ENCODE data around the gene MPP7.

- TF ChIP-seq CTCF (IDR thresholded peaks at IDR 0.05) (no peak), POLR2A (IDR thresholded peaks at IDR 0.05) (no peak)
Measured at GRCh38 chr10:28291881-28292297, 11.0 kb downstream of the MPP7 start.

Measured in testis (tissue), 2 donors.